HG02840 (cell line): ENCODE data around the gene CHRNG.
"Not testable (repeated sequence)": the region's sequence is repeated elsewhere in the genome, so short reads cannot be mapped to it uniquely, and the experiment has no call there.

Experiments used
- ATAC-seq: cut with Tn5 transposase; IDR thresholded peaks from one replicate; pipeline ENCODE4 v1.9.1; 2021; ENCODE audit warnings: mild to moderate bottlenecking, moderate library complexity, moderate number of reproducible peaks; ENCODE audit not compliant: unreplicated experiment, low FRiP score

The CHRNG gene

GRCh38 chr2:232526372-232526941 is 13.0 kb upstream of the CHRNG start:
- no peak for ATAC-seq

DNA sequence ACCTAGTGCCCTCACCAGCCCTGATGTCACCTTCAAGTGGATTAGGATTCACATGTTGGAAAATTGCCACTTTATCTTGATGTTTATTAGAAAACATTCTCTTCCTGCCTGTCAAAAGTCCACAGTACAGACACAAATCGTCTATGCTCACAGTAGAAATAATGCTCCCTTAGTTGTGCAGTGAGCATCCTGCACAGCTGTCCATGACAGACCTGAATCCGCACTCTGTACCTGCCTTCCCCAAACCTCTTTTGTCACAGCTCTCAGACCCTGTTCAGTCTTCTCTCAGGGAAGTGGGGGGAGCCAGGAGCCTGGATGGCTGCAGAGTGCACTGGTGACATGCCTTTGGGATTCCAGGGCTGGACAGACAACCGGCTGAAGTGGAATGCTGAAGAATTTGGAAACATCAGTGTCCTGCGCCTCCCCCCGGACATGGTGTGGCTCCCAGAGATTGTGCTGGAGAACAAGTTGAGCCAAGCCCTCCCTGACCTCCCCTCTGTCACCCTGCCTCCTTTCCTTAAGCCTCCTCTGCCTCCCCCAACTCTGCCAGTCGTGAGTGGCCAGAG is 11.5 kb upstream of the CHRNG start:
- ATAC-seq, result no peak

DNA sequence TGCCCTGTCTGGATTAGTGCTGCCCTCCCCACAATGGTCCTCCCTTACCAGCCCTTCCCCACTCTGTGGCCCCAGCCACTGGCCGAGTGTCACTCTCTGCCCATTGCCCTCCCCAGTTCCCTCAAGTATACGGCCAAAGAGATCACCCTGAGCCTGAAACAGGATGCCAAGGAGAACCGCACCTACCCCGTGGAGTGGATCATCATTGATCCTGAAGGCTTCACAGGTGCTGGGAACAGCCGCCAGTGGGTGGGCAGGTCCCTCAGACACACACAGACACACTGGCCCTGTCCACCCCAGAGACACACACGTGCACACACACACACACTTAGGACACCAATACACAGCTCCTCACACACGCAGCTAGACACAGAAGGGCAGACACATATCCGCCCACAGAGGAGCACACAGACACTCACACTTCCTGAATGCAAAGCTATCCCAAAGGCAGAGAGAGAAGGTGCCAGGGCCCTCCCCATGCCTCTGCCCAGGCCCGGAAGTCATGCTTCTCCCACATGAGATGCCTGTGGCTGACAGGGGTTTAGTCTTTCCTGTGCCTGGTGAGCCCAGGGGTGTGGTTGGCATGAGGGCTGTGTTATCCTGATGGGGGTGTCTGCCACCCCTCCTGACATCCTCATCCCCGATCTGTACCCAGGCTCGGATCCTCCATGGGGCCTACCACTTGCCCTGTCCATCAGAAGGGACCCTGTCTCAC is 10.6 kb upstream of the CHRNG start:
- no peak for ATAC-seq

GRCh38 chr2:232529806-232530547 is 9.5 kb upstream of the CHRNG start:
- no peak for ATAC-seq

DNA sequence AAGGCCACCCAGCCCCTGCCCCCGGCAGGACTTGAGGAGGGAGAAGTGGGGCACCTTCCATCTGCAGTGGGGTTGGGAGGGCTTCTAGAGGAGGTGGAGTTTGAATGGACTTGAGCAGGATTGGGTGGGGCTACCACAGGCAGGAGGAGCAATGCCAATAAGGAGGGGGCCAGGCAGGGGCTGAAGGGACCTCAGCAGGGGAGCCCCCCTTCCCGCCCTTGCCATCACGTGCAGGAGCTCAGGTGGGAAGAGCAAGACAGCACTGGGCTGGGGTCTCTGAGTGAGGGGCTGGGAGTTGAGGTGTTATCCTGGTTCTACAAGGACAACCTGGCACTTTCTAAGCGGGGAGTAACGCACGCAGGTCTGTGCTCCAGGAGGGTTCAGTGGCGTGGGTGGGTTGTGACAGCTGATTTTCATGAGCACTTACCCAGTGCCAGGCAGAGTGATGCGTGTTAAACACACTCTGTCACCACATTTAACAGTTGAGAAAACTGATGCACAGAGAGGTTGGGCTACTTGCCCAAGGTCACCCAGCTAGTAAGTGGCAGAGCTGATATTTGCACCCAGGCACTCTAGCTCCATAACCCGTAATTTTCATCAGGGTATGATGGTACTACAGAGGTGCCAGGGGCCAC is 8.7 kb upstream of the CHRNG start:
- no peak for ATAC-seq

GRCh38 chr2:232532419-232532818 is 7.1 kb upstream of the CHRNG start:
- ATAC-seq, result no peak

GRCh38 chr2:232532821-232533220 is 6.7 kb upstream of the CHRNG start:
- not testable (repeated sequence) for ATAC-seq

DNA sequence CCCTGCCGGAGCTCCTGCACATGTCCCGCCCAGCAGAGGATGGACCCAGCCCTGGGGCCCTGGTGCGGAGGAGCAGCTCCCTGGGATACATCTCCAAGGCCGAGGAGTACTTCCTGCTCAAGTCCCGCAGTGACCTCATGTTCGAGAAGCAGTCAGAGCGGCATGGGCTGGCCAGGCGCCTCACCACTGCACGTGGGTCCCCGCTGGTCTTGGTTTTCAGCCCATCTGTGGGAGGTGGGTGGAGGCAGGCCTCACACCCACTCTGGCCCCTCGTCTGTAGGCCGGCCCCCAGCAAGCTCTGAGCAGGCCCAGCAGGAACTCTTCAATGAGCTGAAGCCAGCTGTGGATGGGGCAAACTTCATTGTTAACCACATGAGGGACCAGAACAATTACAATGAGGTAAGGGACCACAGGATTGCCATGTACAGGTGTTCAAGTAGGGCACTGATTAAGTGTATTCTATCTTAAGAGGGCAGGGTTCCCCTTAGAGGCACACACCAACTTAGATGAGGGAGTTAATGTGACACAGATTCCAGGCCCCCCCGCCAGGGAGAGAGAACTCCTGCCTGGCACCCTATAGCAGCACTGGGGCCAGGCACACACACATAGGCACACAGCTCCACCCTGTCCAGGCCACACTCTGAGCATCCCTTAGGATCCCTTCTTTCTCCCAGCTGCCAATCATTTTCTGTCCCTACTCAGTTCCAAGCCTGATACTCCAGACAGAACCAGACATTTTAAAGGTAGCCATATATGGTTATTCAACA is 5.4 kb upstream of the CHRNG start:
- no peak for ATAC-seq

DNA sequence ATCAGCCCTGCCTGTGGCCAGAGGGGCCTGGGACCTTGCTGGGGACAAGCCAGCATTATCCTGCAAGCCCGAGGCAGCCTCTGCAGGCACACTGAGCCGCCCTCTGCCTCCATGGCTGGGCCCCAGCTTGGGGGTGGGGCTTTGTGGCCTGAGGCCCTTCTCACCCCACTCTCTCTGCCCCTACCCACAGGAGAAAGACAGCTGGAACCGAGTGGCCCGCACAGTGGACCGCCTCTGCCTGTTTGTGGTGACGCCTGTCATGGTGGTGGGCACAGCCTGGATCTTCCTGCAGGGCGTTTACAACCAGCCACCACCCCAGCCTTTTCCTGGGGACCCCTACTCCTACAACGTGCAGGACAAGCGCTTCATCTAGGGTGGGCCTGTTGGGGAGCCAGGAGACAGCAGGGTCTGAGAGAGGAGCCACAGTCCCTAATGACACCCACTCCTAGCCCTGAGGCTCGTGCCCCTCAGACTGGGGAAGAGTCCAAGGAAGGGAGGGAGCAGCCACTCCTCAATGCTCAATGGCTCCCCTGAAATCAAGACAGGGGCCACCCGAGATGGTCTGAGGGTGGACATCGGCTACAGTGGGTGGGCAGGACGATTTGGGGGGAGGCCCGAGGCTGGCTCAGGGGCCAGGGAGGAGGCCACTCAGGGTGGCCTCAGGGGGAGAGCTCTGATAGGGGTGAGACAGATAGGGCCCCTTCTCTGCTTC is 4.4 kb upstream of the CHRNG start:
- no peak for ATAC-seq

- ATAC-seq, result no peak
Observed at GRCh38 chr2:232535761-232536530, 3.5 kb upstream of the CHRNG start.

- ATAC-seq, result no peak
Observed at GRCh38 chr2:232537079-232537478, 2.4 kb upstream of the CHRNG start.

DNA sequence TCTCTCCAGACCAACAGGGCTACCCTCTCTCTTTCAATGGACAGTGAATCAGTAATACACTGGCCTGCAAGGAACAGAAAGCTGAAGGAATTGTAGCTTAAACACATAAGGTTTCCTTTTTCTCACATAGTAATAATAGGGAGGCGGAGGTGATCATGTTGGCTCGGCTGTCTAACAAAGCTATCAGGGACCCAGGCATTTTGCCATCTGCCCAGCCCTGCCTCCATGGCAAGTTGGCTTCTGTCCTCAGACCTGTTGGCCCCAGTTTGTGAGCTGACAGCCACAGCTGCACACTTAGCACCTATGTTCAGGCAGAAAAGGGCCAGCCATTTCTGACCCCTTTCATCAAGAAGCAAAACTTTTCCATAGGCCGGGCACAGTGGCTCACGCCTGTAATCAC is 2.0 kb upstream of the CHRNG start:
- no peak for ATAC-seq

GRCh38 chr2:232538671-232539070 is 821 bp upstream of the CHRNG start:
- no peak for ATAC-seq

- ATAC-seq, result no peak
Observed at GRCh38 chr2:232540441-232541041, 1.0 kb downstream of the CHRNG start.

DNA sequence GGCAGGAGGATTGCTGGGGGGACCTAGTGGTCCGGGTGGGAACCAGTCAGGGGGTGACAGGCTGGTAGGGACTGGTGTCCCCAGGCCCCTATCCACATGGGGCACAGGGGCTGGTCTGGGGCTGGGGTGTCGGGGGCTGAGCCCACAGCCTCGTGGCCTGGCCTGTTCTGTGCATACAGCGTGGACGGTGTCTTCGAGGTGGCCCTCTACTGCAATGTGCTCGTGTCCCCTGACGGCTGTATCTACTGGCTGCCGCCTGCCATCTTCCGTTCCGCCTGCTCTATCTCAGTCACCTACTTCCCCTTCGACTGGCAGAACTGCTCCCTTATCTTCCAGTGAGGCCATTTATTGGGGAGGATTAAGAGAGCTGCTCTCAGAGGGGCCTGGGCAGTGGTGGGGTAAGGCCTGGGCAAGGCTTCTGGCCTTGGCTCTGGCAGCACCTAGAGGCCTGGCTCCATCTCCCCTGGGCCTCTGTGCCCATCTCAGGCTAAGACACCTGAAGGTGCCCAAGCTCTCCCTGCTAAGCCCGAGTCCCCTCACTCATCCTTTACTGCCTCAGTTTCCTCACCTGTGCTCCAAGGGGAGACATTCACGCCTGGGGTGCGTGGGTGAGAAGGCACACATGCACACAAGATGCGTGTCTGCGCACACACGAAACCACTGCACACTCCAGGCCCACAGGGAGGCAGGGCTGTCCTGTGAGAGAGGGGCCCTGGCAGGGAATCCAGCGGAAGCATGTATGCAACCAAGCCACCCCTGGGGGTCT is 1.9 kb downstream of the CHRNG start:
- no peak for ATAC-seq

- no peak for ATAC-seq
Observed at GRCh38 chr2:232541961-232542714, 2.6 kb downstream of the CHRNG start.
